GM12878 (cell line): Measurements from ENCODE around the gene MAP7. TPM values are rescaled to one million over a fixed set of nuclear protein-coding genes. Genes with fewer than 3 reads are reported as not detected.

Experiments
- ATAC-seq: fragments of 200-7000 bp; cut with Tn5 transposase; 3 replicates; pipeline ENCODE4 v1.9.1; 2020; ENCODE audit warnings: mild to moderate bottlenecking, moderate library complexity
- BruUV-seq: library from RNA; stranded (reverse); fragments of 400-500 nt; replicated peaks from 2 replicates; lab custom pipeline; 2021; lab: Mats Ljungman, UMichigan
- CTCF ChIA-PET: fragments of 300-600 bp; sonication (Branson Sonifier 250); formaldehyde crosslinking; extraction: SDS; loops from one replicate; lab custom pipeline; 2021; ENCODE audit warnings: inconsistent platforms; lab: Yijun Ruan, JAX
- POLR2A ChIA-PET: fragments of 350-600 bp; formaldehyde crosslinking; extraction: SDS; loops from one replicate; lab custom pipeline; 2021; ENCODE audit warnings: inconsistent platforms; lab: Charles Lee
- RAD21 ChIA-PET: fragments of 300-600 bp; sonication (Branson Sonifier 250); formaldehyde crosslinking; loops from one replicate; lab custom pipeline; 2023; ENCODE audit warnings: antibody characterized with exemption; ENCODE audit not compliant: unreplicated experiment; lab: Charles Lee
- SMC1A ChIA-PET: fragments of 300-600 bp; sonication (Branson Sonifier 250); formaldehyde crosslinking; loops from one replicate; lab custom pipeline; 2023; ENCODE audit not compliant: unreplicated experiment, uncharacterized antibody; lab: Charles Lee
- DNase-seq: peaks from one replicate; pipeline ENCODE4 v3.0.0-alpha.2; 2011; ENCODE audit warnings: low read depth, low spot score
- FAIRE-seq: peaks from 3 replicates; lab custom pipeline; 2011; peaks lifted over from hg19 to GRCh38; lab: Jason Lieb, UNC
- H2AFZ ChIP-seq: 2 replicates; pipeline ENCODE4 v1.6.0; 2011; ENCODE audit warnings: low read depth, low read length, control low read depth; ENCODE audit not compliant: control insufficient read depth
- H3K27ac ChIP-seq: 2 replicates; pipeline ENCODE4 v1.5.1; 2011; ENCODE audit warnings: control low read depth; ENCODE audit not compliant: control insufficient read depth, insufficient read depth
- H3K27me3 ChIP-seq, 2 experiments: replicated peaks in 1 of 2; 2 replicates each; pipeline versions ENCODE4 v1.6.0 to v1.6.1; 2011; ENCODE audit warnings: low read length in 1 of 2; ENCODE audit not compliant: control insufficient read depth in 2 of 2, insufficient read depth in 2 of 2
- H3K36me3 ChIP-seq, 2 experiments: 2 replicates each; pipeline ENCODE4 v1.5.1; 2011; ENCODE audit warnings: low read length in 1 of 2; ENCODE audit not compliant: control insufficient read depth in 2 of 2, insufficient read depth in 2 of 2
- H3K4me1 ChIP-seq: 2 replicates; pipeline ENCODE4 v1.6.1; 2011; ENCODE audit warnings: mild to moderate bottlenecking, low read length, moderate library complexity, mixed read lengths; ENCODE audit not compliant: control insufficient read depth, insufficient read depth
- H3K4me2 ChIP-seq: 2 replicates; pipeline ENCODE4 v1.6.0; 2011; ENCODE audit warnings: control low read depth; ENCODE audit not compliant: control insufficient read depth, insufficient read depth
- H3K4me3 ChIP-seq: fragments of 200-600 bp; sonication (generic); 2 replicates; pipeline ENCODE4 v1.5.1; 2016
- H3K79me2 ChIP-seq: 2 replicates; pipeline ENCODE4 v1.6.0; 2011; ENCODE audit warnings: low read length; ENCODE audit not compliant: control insufficient read depth, insufficient read depth
- H3K9ac ChIP-seq: 2 replicates; pipeline ENCODE4 v1.8.0; 2011; ENCODE audit warnings: low read length, control low read depth, mixed read lengths; ENCODE audit not compliant: control insufficient read depth, insufficient read depth
- H3K9me3 ChIP-seq: replicated peaks from 3 replicates; pipeline ENCODE4 v1.5.1; 2011; ENCODE audit warnings: mild to moderate bottlenecking, low read length; ENCODE audit not compliant: control insufficient read depth, insufficient read depth
- H4K20me1 ChIP-seq: 2 replicates; pipeline ENCODE4 v1.6.0; 2011; ENCODE audit not compliant: control insufficient read depth, insufficient read depth
- CHD2 ChIP-seq: IDR thresholded peaks from 2 replicates; pipeline ENCODE4 v1.6.1; 2011; ENCODE audit warnings: low read depth, low read length, improper control_type of control experiment, borderline replicate concordance
- PML ChIP-seq: IDR thresholded peaks from 2 replicates; pipeline ENCODE4 v1.6.1; 2012; ENCODE audit warnings: low read length, inconsistent platforms
- POLR2AphosphoS5 ChIP-seq: IDR thresholded peaks from 2 replicates; pipeline ENCODE4 v1.6.1; 2011; ENCODE audit warnings: mild to moderate bottlenecking, low read length, inconsistent platforms
- RCOR1 ChIP-seq: conservative IDR thresholded peaks from 2 replicates; pipeline ENCODE4 v1.6.1; 2012; ENCODE audit warnings: low read depth, low read length, improper control_type of control experiment
- SPI1 ChIP-seq: IDR thresholded peaks from 2 replicates; pipeline ENCODE4 v1.6.1; 2011; ENCODE audit warnings: low read depth, mild to moderate bottlenecking, low read length, moderate library complexity, borderline replicate concordance; ENCODE audit not compliant: insufficient read depth
- YBX1 ChIP-seq: fragments of 450-650 bp; IDR thresholded peaks from 2 replicates; pipeline ENCODE4 v1.6.1; 2016; ENCODE audit warnings: antibody characterized with exemption
- WGBS: methylation state at CpG from one replicate; pipeline ENCODE4 v1.1.6; 2016; ENCODE audit warnings: low lambda C conversion rate; ENCODE audit not compliant: insufficient replicate concordance, insufficient coverage; ENCODE audit errors: missing lambda C conversion rate; 5-methylcytosine and 5-hydroxymethylcytosine counted together
- in situ Hi-C: fragments of 300-500 bp; cut with MboI; formaldehyde crosslinking; loops from 9 replicates; pipeline ENCODE4 v1.14.3; 2018; ENCODE audit warnings: mixed read lengths
- intact Hi-C: fragments of 100-400 bp; cut with micrococcal nuclease; formaldehyde crosslinking; loops from one replicate; pipeline ENCODE4 v1.14.2; 2022; ENCODE audit not compliant: unreplicated experiment
- polyA plus RNA-seq, 11 experiments: library from polyadenylated mRNA; depleted of rRNA in 4 of 11; unstranded in 6 of 11; stranded (reverse) in 5 of 11; fragments of >200 nt; fragmentation: Nextera tagmentation in 4 of 11; fragmentation: Illumina TruSeq in 1 of 11; extraction: Ambion mirVana in 4 of 11; extraction: Trizol in 1 of 11; gene quantifications; 1 replicate in 1 of 11; 2 replicates in 10 of 11; pipeline versions ENCODE4 v1.2.1 to v1.2.3, GENCODE V29; 2011 to 2016; ENCODE audit warnings: inconsistent platforms in 2 of 11, missing spikeins in 2 of 11, low read depth in 1 of 11
- total RNA-seq, 4 experiments: library from RNA; depleted of rRNA in 3 of 4; stranded (reverse); fragments of >200 nt in 3 of 4; fragmentation: Illumina TruSeq in 1 of 4; extraction: Trizol in 1 of 4; gene quantifications; 2 replicates each; pipeline versions ENCODE4 v1.2.1 to v1.2.3, GENCODE V29; 2013 to 2021
- TF ChIP-seq, protein P1 (sequence below): IDR thresholded peaks from 2 replicates; pipeline ENCODE4 v1.6.1; 2011; ENCODE audit warnings: mild to moderate bottlenecking, low read depth, low read length, moderate library complexity; ENCODE audit not compliant: insufficient replicate concordance

MAP7 gene
- total and polyA plus RNA-seq, 10 of the 15 experiments (the other 5 are each of a cell fraction or from before 2014, with no cell fraction given), result 0.04 to 0.17 (median 0.08) TPM; not detected in 2

DNA sequence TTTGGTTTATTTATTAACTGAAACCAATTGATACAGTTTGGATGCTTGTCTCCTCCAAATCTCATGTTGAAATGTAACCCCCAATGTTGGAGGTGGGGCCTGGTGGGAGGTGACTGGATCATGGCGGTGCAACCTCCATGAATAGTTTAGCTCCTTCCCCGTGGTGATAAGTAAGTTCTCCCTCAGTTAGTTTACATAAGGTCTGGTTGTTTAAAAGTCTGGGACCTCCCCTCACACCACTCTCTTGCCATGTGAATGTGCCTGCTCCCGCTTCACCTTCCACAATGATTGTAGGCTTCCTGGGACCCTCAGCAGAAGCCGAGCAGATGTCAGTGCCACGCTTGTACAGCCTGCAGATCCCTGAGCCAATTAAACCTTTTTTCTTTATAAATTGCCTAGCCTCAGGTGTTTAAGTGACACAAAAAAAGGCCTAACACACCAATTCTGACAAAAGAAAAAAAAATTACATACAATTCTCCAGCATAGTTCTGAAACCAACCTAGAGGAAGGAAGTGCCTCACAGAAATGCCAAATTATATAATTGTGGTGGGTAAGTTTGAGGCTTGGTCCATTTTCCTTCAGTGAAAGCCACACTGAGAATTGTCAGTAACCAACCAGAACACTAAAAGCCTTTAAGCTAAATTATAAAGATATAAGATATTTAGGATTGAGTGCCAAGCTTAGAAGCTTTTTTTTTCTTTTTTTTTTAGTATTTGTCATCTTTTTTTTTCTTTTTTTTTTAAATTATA, 15.0 kb downstream of the MAP7 start:
- no peaks in the 10 kb centered on the region for H3K36me3 ChIP-seq
- no peaks in the 10 kb centered on the region for H3K79me2 ChIP-seq
- FAIRE-seq, result no peak
- CTCF ChIA-PET, result interaction anchor here (0.6 to 1.0 kb wide), 2 partner anchors 14 to 281 kb away, joined by 3 read pairs; no protein-coding TSS in a partner anchor
- no peaks in the 10 kb centered on the region for H3K9me3 ChIP-seq
- no peaks in the 10 kb centered on the region; a peak in 1 of 4 replicates for H3K27me3 ChIP-seq
- 33% methylated on average over 5 of the region's 5 CpGs for WGBS
- RAD21 ChIA-PET, result no interaction called here
- TF ChIP-seq CHD2 (no peak), PML (no peak), YBX1 (no peak), SPI1 (no peak), POLR2AphosphoS5 (no peak), RCOR1 (no peak)
- TF ChIP-seq, protein P1, sequence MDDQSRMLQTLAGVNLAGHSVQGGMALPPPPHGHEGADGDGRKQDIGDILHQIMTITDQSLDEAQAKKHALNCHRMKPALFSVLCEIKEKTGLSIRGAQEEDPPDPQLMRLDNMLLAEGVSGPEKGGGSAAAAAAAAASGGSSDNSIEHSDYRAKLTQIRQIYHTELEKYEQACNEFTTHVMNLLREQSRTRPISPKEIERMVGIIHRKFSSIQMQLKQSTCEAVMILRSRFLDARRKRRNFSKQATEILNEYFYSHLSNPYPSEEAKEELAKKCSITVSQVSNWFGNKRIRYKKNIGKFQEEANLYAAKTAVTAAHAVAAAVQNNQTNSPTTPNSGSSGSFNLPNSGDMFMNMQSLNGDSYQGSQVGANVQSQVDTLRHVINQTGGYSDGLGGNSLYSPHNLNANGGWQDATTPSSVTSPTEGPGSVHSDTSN, result no peak
- intact Hi-C loops (no loop called here), in situ Hi-C loops (no loop called here)
- H3K27ac ChIP-seq, result no peak overlapping the region
- ATAC-seq, result no peak
- H3K9ac ChIP-seq, result no peak overlapping the region
- no peak overlapping the region for H3K4me3 ChIP-seq
- no peaks in the 10 kb centered on the region for H4K20me1 ChIP-seq
- no peak for DNase-seq
- no peak overlapping the region for H2AFZ ChIP-seq
- H3K4me2 ChIP-seq, result no peak overlapping the region
- POLR2A ChIA-PET, result no interaction called here
- SMC1A ChIA-PET, result interaction anchor here (1.2 kb wide), 1 partner anchor 9 kb away, joined by 5 read pairs; no protein-coding TSS in a partner anchor
- no TSS peak for BruUV-seq
- peaks cover 3% of the 10 kb centered on the region; the same call in 1 of the 2 replicates for H3K4me1 ChIP-seq
